Esophagus muscularis mucosa (tissue), 4 donors: Measurements from ENCODE around the gene SREBF2. TPM values are rescaled to one million over a fixed set of nuclear protein-coding genes. Genes with fewer than 3 reads are reported as not detected.

Source experiments
- DNase-seq: peaks from one replicate; pipeline ENCODE4 v3.0.0-alpha.2; 2017; ENCODE audit errors: extremely low spot score
- H3K27ac ChIP-seq, 4 donors: fragments of 200-600 bp; sonication (generic); replicated peaks in 1 of 4; 1 replicate in 3 of 4; 2 replicates in 1 of 4; pipeline ENCODE4 v1.5.1; 2016 to 2019; ENCODE audit warnings: mild to moderate bottlenecking in 1 of 4
- H3K27me3 ChIP-seq, 4 donors: fragments of 200-600 bp; sonication (generic); one replicate each; pipeline versions ENCODE4 v1.5.1 to v1.6.0; 2016 to 2019
- H3K36me3 ChIP-seq, 4 donors: fragments of 200-600 bp; sonication (generic); one replicate each; pipeline ENCODE4 v1.5.1; 2016 to 2019
- H3K4me1 ChIP-seq, 4 donors: fragments of 200-600 bp; sonication (generic); one replicate each; pipeline ENCODE4 v1.5.1; 2016 to 2019
- H3K4me3 ChIP-seq, 4 donors: fragments of 200-600 bp; sonication (generic); 1 replicate in 2 of 4; 2 replicates in 2 of 4; pipeline ENCODE4 v1.5.1; 2016 to 2019; ENCODE audit warnings: mild to moderate bottlenecking in 4 of 4, moderate library complexity in 1 of 4
- H3K9me3 ChIP-seq, 4 donors: fragments of 200-600 bp; sonication (generic); 1 replicate in 3 of 4; 2 replicates in 1 of 4; pipeline ENCODE4 v1.5.1; 2016 to 2019
- EP300 ChIP-seq: sonication (generic); formaldehyde crosslinking; IDR thresholded peaks from one replicate; pipeline ENCODE4 v1.6.1; 2017; ENCODE audit warnings: antibody characterized with exemption
- POLR2A ChIP-seq: fragments of 450-650 bp; IDR thresholded peaks from one replicate; pipeline ENCODE4 v1.6.1; 2017; ENCODE audit warnings: antibody characterized with exemption, moderate library complexity, mild to moderate bottlenecking, low read depth
- POLR2AphosphoS5 ChIP-seq, 2 donors: sonication (generic); formaldehyde crosslinking; IDR thresholded peaks; one replicate each; pipeline ENCODE4 v1.6.1; 2017; ENCODE audit warnings: antibody characterized with exemption in 2 of 2
- WGBS: methylation state at CpG from one replicate; pipeline ENCODE4 v1.1.5; 2018; 5-methylcytosine and 5-hydroxymethylcytosine counted together
- intact Hi-C: fragments of 100-400 bp; cut with DNase I; formaldehyde crosslinking; loops from one replicate; pipeline ENCODE4 v1.15.1; 2023
- total RNA-seq, 4 donors: library from RNA; depleted of rRNA; stranded (reverse); fragments of >200 nt; gene quantifications; one replicate each; pipeline versions ENCODE4 v1.1.0 to v1.2.1, GENCODE V29; 2016
- TF ChIP-seq, protein P1 (sequence below), 3 experiments: fragments of 200-600 bp in 2 of 3; fragments of 450-650 bp in 1 of 3; sonication (generic) in 2 of 3; IDR thresholded peaks; one replicate each; pipeline ENCODE4 v1.5.1; 2017 to 2019; ENCODE audit warnings: antibody characterized with exemption in 3 of 3, mild to moderate bottlenecking in 2 of 3, moderate library complexity in 1 of 3

Gene SREBF2
- total RNA-seq, 4 donors from 2014 or later, result 56.4 to 97.7 (median 57.2) TPM

DNA sequence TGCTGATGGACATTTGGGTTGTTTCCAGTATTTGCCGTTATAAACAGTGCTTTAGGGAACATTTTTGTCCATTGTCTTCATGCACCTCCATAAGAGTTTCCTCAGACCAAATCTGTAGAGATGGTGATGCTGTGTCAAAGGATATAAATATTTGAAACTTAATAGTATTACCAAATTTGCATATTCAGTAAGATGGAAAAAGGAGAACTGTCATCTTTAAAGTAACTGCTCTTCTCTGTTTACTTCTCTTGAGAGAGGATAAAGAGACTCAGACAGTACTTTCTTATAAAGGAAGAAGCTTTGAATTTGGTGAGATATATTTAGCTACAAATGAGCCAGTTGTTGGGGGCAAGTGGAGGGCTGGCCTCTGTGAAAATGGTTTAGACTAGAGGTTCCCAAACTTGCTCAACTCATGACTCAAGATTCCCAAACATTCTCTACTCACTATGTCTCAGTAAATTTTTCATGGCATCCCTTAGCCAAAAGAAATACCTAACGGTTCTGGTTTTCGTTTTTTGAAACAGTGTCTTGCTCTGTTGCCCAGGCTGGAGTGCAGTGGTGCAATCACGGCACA, 55.8 kb downstream of the SREBF2 start:
- Histone ChIP-seq H3K4me1 (no peaks in the 10 kb centered on the region), H3K9me3 (no peaks in the 10 kb centered on the region), H3K27ac (peak overlapping the region in 1 of 4 donors; percentile 18), H3K4me3 (no peak overlapping the region), H3K36me3 (peaks cover 68 to 100% (median 88%) of the 10 kb centered on the region in 4 donors), H3K27me3 (no peaks in the 10 kb centered on the region)
- intact Hi-C loops, result no loop called here
- 68% methylated on average over 4 of the region's 4 CpGs for WGBS
- TF ChIP-seq POLR2A, result no peak
- TF ChIP-seq EP300, result no peak
- no peak for TF ChIP-seq POLR2AphosphoS5 (IDR thresholded peaks at IDR 0.05)
- TF ChIP-seq, protein P1, sequence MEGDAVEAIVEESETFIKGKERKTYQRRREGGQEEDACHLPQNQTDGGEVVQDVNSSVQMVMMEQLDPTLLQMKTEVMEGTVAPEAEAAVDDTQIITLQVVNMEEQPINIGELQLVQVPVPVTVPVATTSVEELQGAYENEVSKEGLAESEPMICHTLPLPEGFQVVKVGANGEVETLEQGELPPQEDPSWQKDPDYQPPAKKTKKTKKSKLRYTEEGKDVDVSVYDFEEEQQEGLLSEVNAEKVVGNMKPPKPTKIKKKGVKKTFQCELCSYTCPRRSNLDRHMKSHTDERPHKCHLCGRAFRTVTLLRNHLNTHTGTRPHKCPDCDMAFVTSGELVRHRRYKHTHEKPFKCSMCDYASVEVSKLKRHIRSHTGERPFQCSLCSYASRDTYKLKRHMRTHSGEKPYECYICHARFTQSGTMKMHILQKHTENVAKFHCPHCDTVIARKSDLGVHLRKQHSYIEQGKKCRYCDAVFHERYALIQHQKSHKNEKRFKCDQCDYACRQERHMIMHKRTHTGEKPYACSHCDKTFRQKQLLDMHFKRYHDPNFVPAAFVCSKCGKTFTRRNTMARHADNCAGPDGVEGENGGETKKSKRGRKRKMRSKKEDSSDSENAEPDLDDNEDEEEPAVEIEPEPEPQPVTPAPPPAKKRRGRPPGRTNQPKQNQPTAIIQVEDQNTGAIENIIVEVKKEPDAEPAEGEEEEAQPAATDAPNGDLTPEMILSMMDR (IDR thresholded peaks at IDR 0.05), result no peak
- DNase-seq, result no peak

- WGBS, result 95% methylated on average over 6 of the region's 9 CpGs
- intact Hi-C loops, result no loop called here
- no peak overlapping the region for H3K27ac ChIP-seq
Measured at GRCh38 chr22:41891407-41891806, 58.5 kb downstream of the SREBF2 start.

GRCh38 chr22:41892721-41893120, 59.8 kb downstream of the SREBF2 start:
- no peak for DNase-seq
- intact Hi-C loops, result no loop called here
- TF ChIP-seq POLR2A (no peak), POLR2AphosphoS5 (IDR thresholded peaks at IDR 0.05) (no peak), EP300 (no peak)
- TF ChIP-seq, protein P1 (IDR thresholded peaks at IDR 0.05), result no peak
- Histone ChIP-seq H3K9me3 (no peaks in the 10 kb centered on the region), H3K27me3 (no peaks in the 10 kb centered on the region), H3K4me1 (peaks cover 0 to 3% (median 0%) of the 10 kb centered on the region in 4 donors), H3K27ac (no peak overlapping the region), H3K4me3 (no peak overlapping the region), H3K36me3 (peaks cover 39 to 100% (median 89%) of the 10 kb centered on the region in 4 donors)
- 85% methylated on average over 4 of the region's 4 CpGs for WGBS

More at GRCh38 chr22:41891407-41891806, 58.5 kb downstream of the SREBF2 start:
- peaks cover 0 to 3% (median 0%) of the 10 kb centered on the region in 4 donors for H3K4me1 ChIP-seq
- H3K9me3 ChIP-seq, result no peaks in the 10 kb centered on the region
- DNase-seq, result no peak
- H3K36me3 ChIP-seq, result peaks cover 48 to 100% (median 88%) of the 10 kb centered on the region in 4 donors
- no peak overlapping the region for H3K4me3 ChIP-seq
- H3K27me3 ChIP-seq, result no peaks in the 10 kb centered on the region
- TF ChIP-seq POLR2A (no peak), EP300 (no peak), POLR2AphosphoS5 (IDR thresholded peaks at IDR 0.05) (no peak)
- TF ChIP-seq, protein P1 (IDR thresholded peaks at IDR 0.05), result no peak

- Histone ChIP-seq H3K36me3 (peaks cover 40 to 100% (median 90%) of the 10 kb centered on the region in 4 donors), H3K27ac (no peak overlapping the region), H3K4me3 (no peak overlapping the region), H3K4me1 (peaks cover 0 to 3% (median 0%) of the 10 kb centered on the region in 4 donors), H3K27me3 (no peaks in the 10 kb centered on the region), H3K9me3 (no peaks in the 10 kb centered on the region)
- no peak for DNase-seq
- TF ChIP-seq POLR2A (no peak), EP300 (no peak), POLR2AphosphoS5 (IDR thresholded peaks at IDR 0.05) (no peak)
- TF ChIP-seq, protein P1 (IDR thresholded peaks at IDR 0.05), result no peak
- 87% methylated on average over 7 of the region's 7 CpGs for WGBS
- intact Hi-C loops, result no loop called here
Measured at GRCh38 chr22:41893591-41894375, 60.9 kb downstream of the SREBF2 start.
